HCT116 (cell line): ENCODE results near the gene ZBTB16. TPM values are rescaled to one million over a fixed set of nuclear protein-coding genes. Genes with fewer than 3 reads are reported as not detected.
A peak's percentile ranks its signal among the peaks of the same experiment; 100 is the strongest.

Source experiments
- ATAC-seq: fragments of 200-7000 bp; cut with Tn5 transposase; 2 replicates; pipeline ENCODE4 v1.9.1; 2020; ENCODE audit warnings: mild to moderate bottlenecking, moderate library complexity
- BruUV-seq: library from RNA; stranded (reverse); fragments of 400-500 nt; replicated peaks from 2 replicates; lab custom pipeline; 2021; lab: Mats Ljungman, UMichigan
- CTCF ChIA-PET: fragments of 300-600 bp; sonication (Branson Sonifier 250); formaldehyde crosslinking; loops from one replicate; lab custom pipeline; 2021; ENCODE audit warnings: antibody characterized with exemption; lab: Charles Lee
- POLR2A ChIA-PET: fragments of 300-600, 350-600 bp; sonication (Branson Sonifier 250); formaldehyde crosslinking; loops from one replicate; lab custom pipeline; 2021; ENCODE audit warnings: antibody characterized with exemption; lab: Charles Lee
- RAD21 ChIA-PET, 2 experiments: fragments of 300-600 bp; sonication (Branson Sonifier 250); formaldehyde crosslinking; loops; one replicate each; lab custom pipeline; 2023; ENCODE audit warnings: low total read pairs in 2 of 2; ENCODE audit not compliant: uncharacterized antibody in 2 of 2, unreplicated experiment in 2 of 2, low non-redundant PET in 1 of 2; lab: Charles Lee
- DNase-seq: peaks from one replicate; pipeline ENCODE4 v3.0.0-alpha.2; 2010; ENCODE audit warnings: low read depth, low spot score
- H2AFZ ChIP-seq: fragments of 200-600 bp; shearing (Covaris generic), sonication (generic); 2 replicates; pipeline ENCODE4 v1.6.1; 2017; ENCODE audit warnings: low read depth, mixed run types, mixed read lengths, antibody characterized with exemption, low read length; ENCODE audit not compliant: poor library complexity, severe bottlenecking
- H3K27ac ChIP-seq: 2 replicates; pipeline ENCODE4 v1.5.1; 2012; ENCODE audit warnings: low read depth, low read length
- H3K27me3 ChIP-seq: fragments of 200-600 bp; sonication (generic); 2 replicates; pipeline ENCODE4 v1.6.1; 2016; ENCODE audit warnings: mixed run types, low read length, mixed read lengths; ENCODE audit not compliant: insufficient read depth
- H3K36me3 ChIP-seq, 2 experiments: fragments of 200-500 bp in 1 of 2; fragments of 200-600 bp in 1 of 2; sonication (Bioruptor generic) in 1 of 2; sonication (generic) in 1 of 2; 2 replicates each; pipeline versions ENCODE4 v1.5.1 to v1.6.1; 2014 to 2016; ENCODE audit warnings: low read length in 2 of 2, inconsistent platforms in 1 of 2, mixed read lengths in 1 of 2, mixed run types in 1 of 2; ENCODE audit not compliant: insufficient read depth in 2 of 2, control insufficient read depth in 1 of 2
- H3K4me1 ChIP-seq, 2 experiments: fragments of 200-600 bp in 1 of 2; sonication (generic) in 1 of 2; 2 replicates each; pipeline versions ENCODE4 v1.5.1 to v1.6.1; 2012 to 2017; ENCODE audit warnings: low read length in 2 of 2, inconsistent platforms in 1 of 2, mild to moderate bottlenecking in 1 of 2, mixed read lengths in 1 of 2, mixed run types in 1 of 2, moderate library complexity in 1 of 2; ENCODE audit not compliant: insufficient read depth in 2 of 2, control insufficient read depth in 1 of 2
- H3K4me2 ChIP-seq: fragments of 200-600 bp; sonication (generic); 2 replicates; pipeline ENCODE4 v1.6.1; 2017; ENCODE audit warnings: mixed run types, low read length, mixed read lengths
- H3K4me3 ChIP-seq, 2 experiments: fragments of 200-600 bp in 1 of 2; sonication (generic) in 1 of 2; replicated peaks in 1 of 2; 2 replicates each; pipeline ENCODE4 v1.5.1; 2011 to 2016; ENCODE audit warnings: low read length in 2 of 2, control low read depth in 1 of 2, low read depth in 1 of 2, mild to moderate bottlenecking in 1 of 2, mixed read lengths in 1 of 2, mixed run types in 1 of 2
- H3K79me2 ChIP-seq: fragments of 200-600 bp; sonication (generic); 2 replicates; pipeline ENCODE4 v1.6.1; 2017; ENCODE audit warnings: mild to moderate bottlenecking, mixed run types, low read length, moderate library complexity, mixed read lengths; ENCODE audit not compliant: insufficient read depth
- H3K9ac ChIP-seq: fragments of 200-600 bp; sonication (generic); 2 replicates; pipeline ENCODE4 v1.6.1; 2016; ENCODE audit warnings: low read length, mixed read lengths
- H3K9me2 ChIP-seq: fragments of 200-600 bp; sonication (generic), shearing (Covaris generic); 2 replicates; pipeline ENCODE4 v1.6.1; 2017; ENCODE audit warnings: mixed run types, mild to moderate bottlenecking, moderate library complexity; ENCODE audit not compliant: insufficient read depth
- H3K9me3 ChIP-seq, 2 experiments: fragments of 200-500 bp in 1 of 2; fragments of 200-600 bp in 1 of 2; sonication (Bioruptor generic) in 1 of 2; sonication (generic) in 1 of 2; 2 replicates each; pipeline ENCODE4 v1.6.1; 2014 to 2017; ENCODE audit warnings: low read length in 2 of 2, mixed read lengths in 2 of 2, inconsistent platforms in 1 of 2, low read depth in 1 of 2, mild to moderate bottlenecking in 1 of 2, mixed run types in 1 of 2, moderate library complexity in 1 of 2; ENCODE audit not compliant: control insufficient read depth in 1 of 2, insufficient read depth in 1 of 2
- H4K20me1 ChIP-seq: fragments of 200-600 bp; sonication (generic), shearing (Covaris generic); 2 replicates; pipeline ENCODE4 v1.6.1; 2017; ENCODE audit warnings: mixed run types, mild to moderate bottlenecking, moderate library complexity; ENCODE audit not compliant: insufficient read depth
- CBX3 ChIP-seq: IDR thresholded peaks from 2 replicates; pipeline ENCODE4 v1.6.1; 2012; ENCODE audit warnings: low read depth
- POLR2AphosphoS5 ChIP-seq: IDR thresholded peaks from 2 replicates; pipeline ENCODE4 v1.6.1; 2011; ENCODE audit warnings: mild to moderate bottlenecking, low read depth, low read length, moderate library complexity
- intact Hi-C: fragments of 100-400 bp; cut with micrococcal nuclease; formaldehyde crosslinking; loops from 2 replicates; pipeline ENCODE4 v1.10.0; 2022
- total RNA-seq: library from RNA; stranded (reverse); gene quantifications from one replicate; pipeline ENCODE4 v1.2.1, GENCODE V29; 2021; ENCODE audit not compliant: unreplicated experiment
- TF ChIP-seq, protein P1 (sequence below): IDR thresholded peaks from 2 replicates; pipeline ENCODE4 v1.6.1; 2011; ENCODE audit warnings: mild to moderate bottlenecking, low read length, moderate library complexity; ENCODE audit not compliant: insufficient replicate concordance; ENCODE audit errors: extremely low read depth
- TF ChIP-seq, protein P2 (sequence below), 3 experiments: fragments of 200-600 bp in 1 of 3; sonication (generic) in 1 of 3; IDR thresholded peaks in 2 of 3; conservative IDR thresholded peaks in 1 of 3; 2 replicates each; pipeline ENCODE4 v1.5.1; 2012 to 2017; ENCODE audit warnings: low read depth in 2 of 3, low read length in 2 of 3, antibody characterized with exemption in 1 of 3, borderline replicate concordance in 1 of 3, control low read depth in 1 of 3, mild to moderate bottlenecking in 1 of 3, mixed read lengths in 1 of 3, mixed run types in 1 of 3, moderate library complexity in 1 of 3; ENCODE audit not compliant: insufficient read depth in 1 of 3

ZBTB16 gene
- total RNA-seq, 1 experiment from 2014 or later: 0.30 TPM

DNA sequence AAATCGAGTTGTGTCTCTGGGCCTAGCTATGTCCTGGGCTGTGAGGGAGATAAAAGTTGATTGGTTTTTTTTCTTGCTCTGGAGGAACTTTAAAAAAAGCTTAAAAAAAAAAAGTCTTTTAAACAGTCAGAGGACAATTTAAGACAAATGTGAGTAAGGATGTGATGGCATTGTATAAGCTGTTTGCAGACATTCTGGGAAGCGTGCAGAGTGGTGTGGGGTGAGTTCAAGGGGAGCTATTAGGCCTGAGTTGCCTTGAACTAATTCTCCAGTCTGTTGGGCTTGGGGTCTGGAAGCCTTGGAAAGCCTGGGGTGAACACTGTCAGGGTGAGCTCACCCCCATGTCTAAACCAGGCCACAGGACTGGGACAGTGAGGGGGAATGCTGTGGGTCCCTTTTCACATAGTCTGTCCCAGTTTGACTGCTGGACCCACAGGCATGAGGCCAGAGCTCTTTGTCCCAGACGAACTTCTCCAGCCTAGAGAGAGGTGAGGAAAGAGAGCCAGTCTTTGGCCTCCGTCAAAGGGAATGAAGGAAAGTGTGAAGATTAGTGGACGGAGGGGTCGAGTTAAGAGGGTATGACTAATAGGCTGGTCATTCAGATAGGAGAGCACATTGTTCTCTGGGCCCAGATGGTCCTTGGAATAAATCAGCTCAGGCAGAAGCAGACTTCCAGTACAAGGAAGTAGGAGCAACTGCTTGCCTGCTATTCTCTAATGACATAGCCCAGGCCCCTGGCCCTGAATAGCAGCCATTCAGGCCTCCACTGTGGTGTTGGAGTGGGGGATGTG, 160.2 kb downstream of the ZBTB16 start:
- DNase-seq (no peak), ATAC-seq (0 out of 2 replicates have a peak, but pooled peaks have one; percentile 42)
- H3K4me2 ChIP-seq: no peak overlapping the region
- CTCF ChIA-PET: no interaction called here
- RAD21 ChIA-PET: no interaction called here
- no peaks in the 10 kb centered on the region for H3K36me3 ChIP-seq
- no TSS peak for BruUV-seq
- H3K79me2 ChIP-seq: no peaks in the 10 kb centered on the region
- H3K9ac ChIP-seq: no peak overlapping the region
- H4K20me1 ChIP-seq: no peaks in the 10 kb centered on the region
- no peak overlapping the region for H3K27ac ChIP-seq
- no peak for TF ChIP-seq POLR2AphosphoS5
- no peak for TF ChIP-seq CBX3
- TF ChIP-seq, protein P1, sequence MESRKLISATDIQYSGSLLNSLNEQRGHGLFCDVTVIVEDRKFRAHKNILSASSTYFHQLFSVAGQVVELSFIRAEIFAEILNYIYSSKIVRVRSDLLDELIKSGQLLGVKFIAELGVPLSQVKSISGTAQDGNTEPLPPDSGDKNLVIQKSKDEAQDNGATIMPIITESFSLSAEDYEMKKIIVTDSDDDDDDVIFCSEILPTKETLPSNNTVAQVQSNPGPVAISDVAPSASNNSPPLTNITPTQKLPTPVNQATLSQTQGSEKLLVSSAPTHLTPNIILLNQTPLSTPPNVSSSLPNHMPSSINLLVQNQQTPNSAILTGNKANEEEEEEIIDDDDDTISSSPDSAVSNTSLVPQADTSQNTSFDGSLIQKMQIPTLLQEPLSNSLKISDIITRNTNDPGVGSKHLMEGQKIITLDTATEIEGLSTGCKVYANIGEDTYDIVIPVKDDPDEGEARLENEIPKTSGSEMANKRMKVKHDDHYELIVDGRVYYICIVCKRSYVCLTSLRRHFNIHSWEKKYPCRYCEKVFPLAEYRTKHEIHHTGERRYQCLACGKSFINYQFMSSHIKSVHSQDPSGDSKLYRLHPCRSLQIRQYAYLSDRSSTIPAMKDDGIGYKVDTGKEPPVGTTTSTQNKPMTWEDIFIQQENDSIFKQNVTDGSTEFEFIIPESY: no peak
- TF ChIP-seq, protein P2, sequence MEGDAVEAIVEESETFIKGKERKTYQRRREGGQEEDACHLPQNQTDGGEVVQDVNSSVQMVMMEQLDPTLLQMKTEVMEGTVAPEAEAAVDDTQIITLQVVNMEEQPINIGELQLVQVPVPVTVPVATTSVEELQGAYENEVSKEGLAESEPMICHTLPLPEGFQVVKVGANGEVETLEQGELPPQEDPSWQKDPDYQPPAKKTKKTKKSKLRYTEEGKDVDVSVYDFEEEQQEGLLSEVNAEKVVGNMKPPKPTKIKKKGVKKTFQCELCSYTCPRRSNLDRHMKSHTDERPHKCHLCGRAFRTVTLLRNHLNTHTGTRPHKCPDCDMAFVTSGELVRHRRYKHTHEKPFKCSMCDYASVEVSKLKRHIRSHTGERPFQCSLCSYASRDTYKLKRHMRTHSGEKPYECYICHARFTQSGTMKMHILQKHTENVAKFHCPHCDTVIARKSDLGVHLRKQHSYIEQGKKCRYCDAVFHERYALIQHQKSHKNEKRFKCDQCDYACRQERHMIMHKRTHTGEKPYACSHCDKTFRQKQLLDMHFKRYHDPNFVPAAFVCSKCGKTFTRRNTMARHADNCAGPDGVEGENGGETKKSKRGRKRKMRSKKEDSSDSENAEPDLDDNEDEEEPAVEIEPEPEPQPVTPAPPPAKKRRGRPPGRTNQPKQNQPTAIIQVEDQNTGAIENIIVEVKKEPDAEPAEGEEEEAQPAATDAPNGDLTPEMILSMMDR (IDR thresholded peaks at IDR 0.05 in 2 of 3, conservative IDR thresholded peaks at IDR 0.05 in 1 of 3; ENCODE audit: borderline replicate concordance in 1 of 3, insufficient read depth in 1 of 3, low read depth in 2 of 3, low read length in 2 of 3): no peak
- TF ChIP-seq, all 23 proteins: peak for 0
- Histone ChIP-seq H3K4me1 (no peaks in the 10 kb centered on the region), H3K4me3 (no peak overlapping the region), H3K9me2 (no peaks in the 10 kb centered on the region), H3K27me3 (peaks cover 46% of the 10 kb centered on the region), H2AFZ (no peak overlapping the region), H3K9me3 (no peaks in the 10 kb centered on the region)
- intact Hi-C loops: no loop called here
- POLR2A ChIA-PET: no interaction called here
